ENCODE results near the gene STRIP2. TPM values are rescaled to one million over a fixed set of nuclear protein-coding genes. Genes with fewer than 3 reads are reported as not detected.

The STRIP2 gene
- total and polyA plus RNA-seq, 9 of the 15 experiments (the other 6 are each of a cell fraction or from before 2014, with no cell fraction given): 10.1 to 81.8 (median 42.3) TPM

GRCh38 chr7:129401228-129401966, 32.8 kb upstream of the STRIP2 start (continued):
- TF ChIP-seq, protein P1, sequence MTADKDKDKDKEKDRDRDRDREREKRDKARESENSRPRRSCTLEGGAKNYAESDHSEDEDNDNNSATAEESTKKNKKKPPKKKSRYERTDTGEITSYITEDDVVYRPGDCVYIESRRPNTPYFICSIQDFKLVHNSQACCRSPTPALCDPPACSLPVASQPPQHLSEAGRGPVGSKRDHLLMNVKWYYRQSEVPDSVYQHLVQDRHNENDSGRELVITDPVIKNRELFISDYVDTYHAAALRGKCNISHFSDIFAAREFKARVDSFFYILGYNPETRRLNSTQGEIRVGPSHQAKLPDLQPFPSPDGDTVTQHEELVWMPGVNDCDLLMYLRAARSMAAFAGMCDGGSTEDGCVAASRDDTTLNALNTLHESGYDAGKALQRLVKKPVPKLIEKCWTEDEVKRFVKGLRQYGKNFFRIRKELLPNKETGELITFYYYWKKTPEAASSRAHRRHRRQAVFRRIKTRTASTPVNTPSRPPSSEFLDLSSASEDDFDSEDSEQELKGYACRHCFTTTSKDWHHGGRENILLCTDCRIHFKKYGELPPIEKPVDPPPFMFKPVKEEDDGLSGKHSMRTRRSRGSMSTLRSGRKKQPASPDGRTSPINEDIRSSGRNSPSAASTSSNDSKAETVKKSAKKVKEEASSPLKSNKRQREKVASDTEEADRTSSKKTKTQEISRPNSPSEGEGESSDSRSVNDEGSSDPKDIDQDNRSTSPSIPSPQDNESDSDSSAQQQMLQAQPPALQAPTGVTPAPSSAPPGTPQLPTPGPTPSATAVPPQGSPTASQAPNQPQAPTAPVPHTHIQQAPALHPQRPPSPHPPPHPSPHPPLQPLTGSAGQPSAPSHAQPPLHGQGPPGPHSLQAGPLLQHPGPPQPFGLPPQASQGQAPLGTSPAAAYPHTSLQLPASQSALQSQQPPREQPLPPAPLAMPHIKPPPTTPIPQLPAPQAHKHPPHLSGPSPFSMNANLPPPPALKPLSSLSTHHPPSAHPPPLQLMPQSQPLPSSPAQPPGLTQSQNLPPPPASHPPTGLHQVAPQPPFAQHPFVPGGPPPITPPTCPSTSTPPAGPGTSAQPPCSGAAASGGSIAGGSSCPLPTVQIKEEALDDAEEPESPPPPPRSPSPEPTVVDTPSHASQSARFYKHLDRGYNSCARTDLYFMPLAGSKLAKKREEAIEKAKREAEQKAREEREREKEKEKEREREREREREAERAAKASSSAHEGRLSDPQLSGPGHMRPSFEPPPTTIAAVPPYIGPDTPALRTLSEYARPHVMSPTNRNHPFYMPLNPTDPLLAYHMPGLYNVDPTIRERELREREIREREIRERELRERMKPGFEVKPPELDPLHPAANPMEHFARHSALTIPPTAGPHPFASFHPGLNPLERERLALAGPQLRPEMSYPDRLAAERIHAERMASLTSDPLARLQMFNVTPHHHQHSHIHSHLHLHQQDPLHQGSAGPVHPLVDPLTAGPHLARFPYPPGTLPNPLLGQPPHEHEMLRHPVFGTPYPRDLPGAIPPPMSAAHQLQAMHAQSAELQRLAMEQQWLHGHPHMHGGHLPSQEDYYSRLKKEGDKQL (CRISPR knock-in tag; IDR thresholded peaks at IDR 0.05; ENCODE audit: borderline replicate concordance): no peak
- TF ChIP-seq COPS2 (conservative IDR thresholded peaks at IDR 0.05) (no peak), ARNT (IDR thresholded peaks at IDR 0.05) (0 out of 4 replicates have a peak, but pooled peaks of 1 of the 2 experiments have one; percentile 44), ZNF12 (CRISPR knock-in tag; IDR thresholded peaks at IDR 0.05) (no peak), RBM22 (IDR thresholded peaks at IDR 0.05; ENCODE audit: low read depth, low read length, poor library complexity, severe bottlenecking) (no peak), EP300 (IDR thresholded peaks at IDR 0.05; ENCODE audit: low read length) (peak; percentile 88), ESRRB (CRISPR knock-in tag; IDR thresholded peaks at IDR 0.05; ENCODE audit: borderline replicate concordance) (no peak), SNIP1 (IDR thresholded peaks at IDR 0.05; ENCODE audit: low read depth) (no peak), ZNF263 (CRISPR knock-in tag; IDR thresholded peaks at IDR 0.05; ENCODE audit: borderline replicate concordance) (no peak), PCBP1 (IDR thresholded peaks at IDR 0.05; ENCODE audit: low read depth, low read length, poor library complexity, severe bottlenecking) (no peak), PPARD (CRISPR knock-in tag; IDR thresholded peaks at IDR 0.05) (no peak), TBL1XR1 (IDR thresholded peaks at IDR 0.05; ENCODE audit: low read length in 2 of 2) (peak in 1 of 2 experiments; percentile 45; a peak in 1 of 4 replicates), PBX2 (CRISPR knock-in tag; IDR thresholded peaks at IDR 0.05; ENCODE audit: low read depth) (peak; percentile 58), PBX2 (tag; conservative IDR thresholded peaks at IDR 0.05; ENCODE audit: low read depth) (peak; percentile 85)
- TF ChIP-seq, protein P2, sequence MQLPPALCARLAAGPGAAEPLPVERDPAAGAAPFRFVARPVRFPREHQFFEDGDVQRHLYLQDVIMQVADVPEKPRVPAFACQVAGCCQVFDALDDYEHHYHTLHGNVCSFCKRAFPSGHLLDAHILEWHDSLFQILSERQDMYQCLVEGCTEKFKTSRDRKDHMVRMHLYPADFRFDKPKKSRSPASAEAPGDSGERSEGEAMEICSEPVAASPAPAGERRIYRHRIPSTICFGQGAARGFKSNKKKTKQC (CRISPR knock-in tag; IDR thresholded peaks at IDR 0.05): no peak
- TF ChIP-seq, protein P3, sequence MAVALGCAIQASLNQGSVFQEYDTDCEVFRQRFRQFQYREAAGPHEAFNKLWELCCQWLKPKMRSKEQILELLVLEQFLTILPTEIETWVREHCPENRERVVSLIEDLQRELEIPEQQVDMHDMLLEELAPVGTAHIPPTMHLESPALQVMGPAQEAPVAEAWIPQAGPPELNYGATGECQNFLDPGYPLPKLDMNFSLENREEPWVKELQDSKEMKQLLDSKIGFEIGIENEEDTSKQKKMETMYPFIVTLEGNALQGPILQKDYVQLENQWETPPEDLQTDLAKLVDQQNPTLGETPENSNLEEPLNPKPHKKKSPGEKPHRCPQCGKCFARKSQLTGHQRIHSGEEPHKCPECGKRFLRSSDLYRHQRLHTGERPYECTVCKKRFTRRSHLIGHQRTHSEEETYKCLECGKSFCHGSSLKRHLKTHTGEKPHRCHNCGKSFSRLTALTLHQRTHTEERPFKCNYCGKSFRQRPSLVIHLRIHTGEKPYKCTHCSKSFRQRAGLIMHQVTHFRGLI (CRISPR knock-in tag; IDR thresholded peaks at IDR 0.05): no peak
- TF ChIP-seq, protein P4, sequence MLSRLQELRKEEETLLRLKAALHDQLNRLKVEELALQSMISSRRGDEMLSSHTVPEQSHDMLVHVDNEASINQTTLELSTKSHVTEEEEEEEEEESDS (CRISPR knock-in tag; IDR thresholded peaks at IDR 0.05): no peak

All from K562 (cell line).